ENCODE data around the gene DNM2. TPM values are rescaled to one million over a fixed set of nuclear protein-coding genes. Genes with fewer than 3 reads are reported as not detected.

DNM2 gene
- polyA plus RNA-seq, 2 of the 4 experiments (the other 2 are of a cell fraction), result 32.9 to 58.5 TPM

DNA sequence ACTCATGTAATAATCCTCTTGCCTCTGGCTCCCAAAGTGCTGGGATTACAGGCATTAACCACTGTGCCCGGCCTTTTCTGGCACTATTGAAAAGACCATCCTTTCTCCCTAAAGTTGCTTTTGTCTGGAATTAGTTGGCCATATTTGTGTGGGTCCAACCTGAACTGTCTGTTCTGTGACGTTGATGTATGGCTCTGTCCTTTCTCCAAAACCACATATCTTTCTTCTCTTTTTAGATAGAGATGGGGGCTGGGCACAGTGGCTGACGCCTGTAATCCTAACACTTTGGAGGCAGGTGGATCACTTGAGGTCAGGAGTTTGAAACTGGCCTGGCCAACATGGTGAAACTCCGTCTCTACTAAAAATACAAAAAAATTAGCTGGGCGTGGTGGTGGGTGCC is 17.9 kb downstream of the DNM2 start (continued):
- TF ChIP-seq, protein P1, sequence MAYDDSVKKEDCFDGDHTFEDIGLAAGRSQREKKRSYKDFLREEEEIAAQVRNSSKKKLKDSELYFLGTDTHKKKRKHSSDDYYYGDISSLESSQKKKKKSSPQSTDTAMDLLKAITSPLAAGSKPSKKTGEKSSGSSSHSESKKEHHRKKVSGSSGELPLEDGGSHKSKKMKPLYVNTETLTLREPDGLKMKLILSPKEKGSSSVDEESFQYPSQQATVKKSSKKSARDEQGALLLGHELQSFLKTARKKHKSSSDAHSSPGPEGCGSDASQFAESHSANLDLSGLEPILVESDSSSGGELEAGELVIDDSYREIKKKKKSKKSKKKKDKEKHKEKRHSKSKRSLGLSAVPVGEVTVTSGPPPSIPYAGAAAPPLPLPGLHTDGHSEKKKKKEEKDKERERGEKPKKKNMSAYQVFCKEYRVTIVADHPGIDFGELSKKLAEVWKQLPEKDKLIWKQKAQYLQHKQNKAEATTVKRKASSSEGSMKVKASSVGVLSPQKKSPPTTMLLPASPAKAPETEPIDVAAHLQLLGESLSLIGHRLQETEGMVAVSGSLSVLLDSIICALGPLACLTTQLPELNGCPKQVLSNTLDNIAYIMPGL (CRISPR knock-in tag; IDR thresholded peaks at IDR 0.05; ENCODE audit: borderline replicate concordance), result no peak
- TF ChIP-seq TFCP2L1 (CRISPR knock-in tag; IDR thresholded peaks at IDR 0.05), result no peak
- TF ChIP-seq, protein P2, sequence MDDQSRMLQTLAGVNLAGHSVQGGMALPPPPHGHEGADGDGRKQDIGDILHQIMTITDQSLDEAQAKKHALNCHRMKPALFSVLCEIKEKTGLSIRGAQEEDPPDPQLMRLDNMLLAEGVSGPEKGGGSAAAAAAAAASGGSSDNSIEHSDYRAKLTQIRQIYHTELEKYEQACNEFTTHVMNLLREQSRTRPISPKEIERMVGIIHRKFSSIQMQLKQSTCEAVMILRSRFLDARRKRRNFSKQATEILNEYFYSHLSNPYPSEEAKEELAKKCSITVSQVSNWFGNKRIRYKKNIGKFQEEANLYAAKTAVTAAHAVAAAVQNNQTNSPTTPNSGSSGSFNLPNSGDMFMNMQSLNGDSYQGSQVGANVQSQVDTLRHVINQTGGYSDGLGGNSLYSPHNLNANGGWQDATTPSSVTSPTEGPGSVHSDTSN (IDR thresholded peaks at IDR 0.05), result no peak
- TF ChIP-seq HOXA7 (CRISPR knock-in tag; IDR thresholded peaks at IDR 0.05), result no peak
- no peak for TF ChIP-seq PHF8 (IDR thresholded peaks at IDR 0.05; ENCODE audit: borderline replicate concordance, low read depth)
- no peak for TF ChIP-seq RAD21 (conservative IDR thresholded peaks at IDR 0.05 in 1 of 2, IDR thresholded peaks at IDR 0.05 in 1 of 2)

DNA sequence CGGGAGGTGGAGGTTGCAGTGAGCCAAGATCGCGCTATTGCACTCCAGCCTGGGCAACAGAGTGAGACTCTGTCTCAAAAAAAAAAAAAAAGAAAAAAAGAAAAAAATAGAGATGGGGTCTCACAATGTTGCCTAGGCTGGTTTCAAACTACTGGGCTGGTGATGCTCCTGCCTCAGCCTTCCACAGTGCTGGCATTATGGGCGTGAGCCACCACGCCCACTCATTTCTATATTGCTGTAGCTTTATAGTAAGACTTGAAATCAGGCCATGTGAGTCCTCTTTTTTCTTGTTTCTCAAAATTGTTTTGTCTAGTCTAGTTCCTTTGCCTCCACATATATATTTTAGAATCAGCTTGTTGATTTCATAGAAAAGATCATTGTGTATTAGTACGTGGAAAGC is 18.3 kb downstream of the DNM2 start:
- Histone ChIP-seq H3K9me3 (no peaks in the 10 kb centered on the region), H3K4me1 (no peaks in the 10 kb centered on the region; the same call in 2 of the 3 replicates), H3K4me2 (no peak overlapping the region), H3K27ac (no peak overlapping the region), H3K4me3 (no peak overlapping the region)
- no peak for DNase-seq (ENCODE audit: low read depth in 1 of 2, low spot score in 1 of 2)
- ChIA-PET CTCF (interaction anchor here (1.2 kb wide), 1 partner anchor 19 kb away, joined by 7 read pairs; the partner anchor contains the start of gene DNM2), POLR2A (no interaction called here)
- WGBS (ENCODE audit: missing lambda C conversion rate), result 90% methylated on average over 6 of the region's 6 CpGs
- TF ChIP-seq CHD4 (IDR thresholded peaks at IDR 0.05; ENCODE audit: borderline replicate concordance), result no peak
- TF ChIP-seq RCOR1 (IDR thresholded peaks at IDR 0.05; ENCODE audit: low read depth, low read length), result no peak
- no peak for TF ChIP-seq POLR2A (IDR thresholded peaks at IDR 0.05; ENCODE audit: low read length)
- no peak for TF ChIP-seq JUN (IDR thresholded peaks at IDR 0.05)
- TF ChIP-seq TP53 (CRISPR knock-in tag; IDR thresholded peaks at IDR 0.05), result no peak
- TF ChIP-seq HEYL (CRISPR knock-in tag; IDR thresholded peaks at IDR 0.05), result no peak
- TF ChIP-seq SMC3 (IDR thresholded peaks at IDR 0.05), result no peak
- no peak for TF ChIP-seq RAD21 (conservative IDR thresholded peaks at IDR 0.05 in 1 of 2, IDR thresholded peaks at IDR 0.05 in 1 of 2)
- no peak for TF ChIP-seq ESRRA (IDR thresholded peaks at IDR 0.05; ENCODE audit: borderline replicate concordance, low read length)
- no peak for TF ChIP-seq MAFK (IDR thresholded peaks at IDR 0.05; ENCODE audit: partially characterized antibody)
- TF ChIP-seq RARB (CRISPR knock-in tag; IDR thresholded peaks at IDR 0.05), result no peak
- TF ChIP-seq PHF8 (IDR thresholded peaks at IDR 0.05; ENCODE audit: borderline replicate concordance, low read depth), result no peak
- no peak for TF ChIP-seq FOSB (CRISPR knock-in tag; IDR thresholded peaks at IDR 0.05)
- TF ChIP-seq, protein P3, sequence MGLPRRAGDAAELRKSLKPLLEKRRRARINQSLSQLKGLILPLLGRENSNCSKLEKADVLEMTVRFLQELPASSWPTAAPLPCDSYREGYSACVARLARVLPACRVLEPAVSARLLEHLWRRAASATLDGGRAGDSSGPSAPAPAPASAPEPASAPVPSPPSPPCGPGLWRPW (IDR thresholded peaks at IDR 0.05), result no peak
- TF ChIP-seq, protein P4, sequence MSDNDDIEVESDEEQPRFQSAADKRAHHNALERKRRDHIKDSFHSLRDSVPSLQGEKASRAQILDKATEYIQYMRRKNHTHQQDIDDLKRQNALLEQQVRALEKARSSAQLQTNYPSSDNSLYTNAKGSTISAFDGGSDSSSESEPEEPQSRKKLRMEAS (IDR thresholded peaks at IDR 0.05), result no peak
- no peak for TF ChIP-seq POLR2AphosphoS2 (conservative IDR thresholded peaks at IDR 0.05; ENCODE audit: low read length)
- ATAC-seq, result no peak
- FAIRE-seq, result no peak

DNA sequence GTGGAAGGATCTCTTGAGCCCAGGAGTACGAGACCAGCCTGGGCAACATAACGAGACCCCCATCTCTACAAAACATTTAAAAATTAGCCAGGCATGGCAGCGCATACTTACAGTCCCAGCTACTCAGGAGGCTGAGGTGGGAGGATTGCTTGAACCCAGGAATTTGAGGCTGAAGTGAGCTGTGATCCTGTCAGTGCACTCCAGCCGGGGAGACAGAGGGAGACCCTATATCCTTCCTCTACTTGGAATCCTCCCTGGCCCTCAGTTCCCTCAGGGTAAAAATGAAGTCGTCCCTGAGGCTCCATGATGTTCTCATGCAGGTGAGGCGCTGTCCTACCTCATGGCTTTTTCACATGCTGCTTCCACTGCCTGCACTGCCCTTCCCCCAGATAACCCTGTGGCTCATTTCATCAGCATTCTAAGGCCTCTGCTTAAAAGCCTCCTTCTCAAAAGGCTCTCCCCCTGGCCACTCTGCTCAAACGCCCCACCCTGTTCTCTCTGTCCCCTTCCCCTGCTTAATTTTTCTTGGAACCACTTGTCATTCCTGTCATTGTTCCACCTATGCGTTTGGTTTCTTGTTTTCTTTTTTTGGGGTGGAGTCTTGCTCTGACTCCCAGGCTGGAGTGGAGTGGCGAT is 19.2 kb downstream of the DNM2 start:
- FAIRE-seq (no peak), DNase-seq (ENCODE audit: low read depth in 1 of 2, low spot score in 1 of 2) (no peak), ATAC-seq (no peak)
- Histone ChIP-seq H3K27ac (no peak overlapping the region), H3K4me2 (no peak overlapping the region), H3K9me3 (no peaks in the 10 kb centered on the region), H3K4me3 (no peak overlapping the region), H3K4me1 (no peaks in the 10 kb centered on the region; the same call in 2 of the 3 replicates)
- ChIA-PET POLR2A (no interaction called here), CTCF (interaction anchor here (1.2 kb wide), 1 partner anchor 19 kb away, joined by 7 read pairs; the partner anchor contains the start of gene DNM2)
- no peak for TF ChIP-seq JUNB (IDR thresholded peaks at IDR 0.05)
- no peak for TF ChIP-seq EHMT2 (IDR thresholded peaks at IDR 0.05; ENCODE audit: low read depth)
- TF ChIP-seq MYC (IDR thresholded peaks at IDR 0.05; ENCODE audit: borderline replicate concordance, low read length), result no peak
- TF ChIP-seq SREBF2 (IDR thresholded peaks at IDR 0.05), result no peak
- TF ChIP-seq NR3C1 (IDR thresholded peaks at IDR 0.05), result no peak
- TF ChIP-seq, protein P2 (IDR thresholded peaks at IDR 0.05), result no peak
- 89% methylated on average over 8 of the region's 9 CpGs for WGBS (ENCODE audit: missing lambda C conversion rate)
